GM21423 (cell line): ENCODE measurements around the gene LCE1B.

Source experiments
- ATAC-seq: cut with Tn5 transposase; IDR thresholded peaks from one replicate; pipeline ENCODE4 v1.9.1; 2021; ENCODE audit warnings: mild to moderate bottlenecking, moderate library complexity; ENCODE audit not compliant: unreplicated experiment

The LCE1B gene

GRCh38 chr1:152860129-152860528, 48.4 kb downstream of the LCE1B start:
- ATAC-seq = no peak

- no peak for ATAC-seq
Observed at GRCh38 chr1:152861374-152861773, 49.6 kb downstream of the LCE1B start.
